Measurements from ENCODE around the gene APPL2. TPM values are rescaled to one million over a fixed set of nuclear protein-coding genes. Genes with fewer than 3 reads are reported as not detected.

APPL2 gene
- total RNA-seq (58.3 TPM), polyA plus RNA-seq (10 to 100 TPM; 11.4 to 16.6 (median 13.8) TPM)

- Histone ChIP-seq H3K27me3 (ENCODE audit: control insufficient read depth, insufficient read depth, low read length) (no peaks in the 10 kb centered on the region), H3K4me1 (ENCODE audit: control insufficient read depth, insufficient read depth, low read length, poor library complexity, severe bottlenecking) (peaks cover 34% of the 10 kb centered on the region), H3K4me3 (ENCODE audit: low read depth, low read length) (peak within 1 kb of the TSS; percentile 92), H3K9me3 (ENCODE audit: control insufficient read depth in 2 of 2, low read length in 2 of 2) (no peaks in the 10 kb centered on the region), H3K36me3 (ENCODE audit: control insufficient read depth, insufficient read depth, low read length) (peaks cover 7% of the 10 kb centered on the region), H3K27ac (ENCODE audit: insufficient read depth, low read length, poor library complexity, severe bottlenecking) (peak within 1 kb of the TSS; percentile 77)
- peak; percentile 66 to 90 (median 72) for DNase-seq
- Mint-ChIP-seq H3K27me3 (no peaks in the 10 kb centered on the region), H3K9me3 (no peaks in the 10 kb centered on the region), H3K36me3 (peaks cover 5% of the 10 kb centered on the region), H3K4me1 (peaks cover 24 to 47% (median 41%) of the 10 kb centered on the region in 4 donors), H3K4me3 (peak within 1 kb of the TSS; percentile 94 to 97 (median 96)), H3K27ac (peak within 1 kb of the TSS; percentile 91 to 96 (median 92))
- ATAC-seq (ENCODE audit: low read depth in 2 of 2): peak; percentile 85 to 87
These were observed at the start of gene APPL2 for GRCh38 chr12:105235732-105236476. TSS of gene APPL2 (minus strand) at chr12:105236174. CDS start at chr12:105236012, 162 bp downstream.

- Histone ChIP-seq H3K27ac (ENCODE audit: insufficient read depth, low read length, poor library complexity, severe bottlenecking) (no peak overlapping the region), H3K4me1 (ENCODE audit: control insufficient read depth, insufficient read depth, low read length, poor library complexity, severe bottlenecking) (no peaks in the 10 kb centered on the region), H3K9me3 (ENCODE audit: control insufficient read depth in 2 of 2, low read length in 2 of 2) (no peaks in the 10 kb centered on the region), H3K27me3 (ENCODE audit: control insufficient read depth, insufficient read depth, low read length) (peaks cover 35% of the 10 kb centered on the region), H3K4me3 (ENCODE audit: low read depth, low read length) (no peak overlapping the region), H3K36me3 (ENCODE audit: control insufficient read depth, insufficient read depth, low read length) (no peaks in the 10 kb centered on the region)
- Mint-ChIP-seq H3K4me1 (no peaks in the 10 kb centered on the region), H3K9me3 (peaks cover 0 to 7% (median 0%) of the 10 kb centered on the region in 7 donors), H3K4me3 (no peak overlapping the region), H3K36me3 (no peaks in the 10 kb centered on the region), H3K27ac (no peak overlapping the region), H3K27me3 (peaks cover 41% of the 10 kb centered on the region)
- ATAC-seq (ENCODE audit: low read depth in 2 of 2): no peak
- DNase-seq: no peak
These were observed 49.4 kb upstream of the APPL2 start for GRCh38 chr12:105285378-105285777.

GRCh38 chr12:105281694-105282049, 45.7 kb upstream of the APPL2 start:
- Mint-ChIP-seq H3K27me3 (peaks cover 38% of the 10 kb centered on the region), H3K27ac (no peak overlapping the region), H3K4me1 (peaks cover 0 to 3% (median 0%) of the 10 kb centered on the region in 4 donors), H3K36me3 (no peaks in the 10 kb centered on the region), H3K4me3 (no peak overlapping the region), H3K9me3 (peaks cover 0 to 7% (median 0%) of the 10 kb centered on the region in 7 donors)
- ATAC-seq (ENCODE audit: low read depth in 2 of 2) (no peak), DNase-seq (no peak)
- no peak overlapping the region for H3K4me3 ChIP-seq (ENCODE audit: low read depth, low read length)
- no peaks in the 10 kb centered on the region for H3K36me3 ChIP-seq (ENCODE audit: control insufficient read depth, insufficient read depth, low read length)
- no peaks in the 10 kb centered on the region for H3K4me1 ChIP-seq (ENCODE audit: control insufficient read depth, insufficient read depth, low read length, poor library complexity, severe bottlenecking)
- peaks cover 26% of the 10 kb centered on the region for H3K27me3 ChIP-seq (ENCODE audit: control insufficient read depth, insufficient read depth, low read length)
- no peak overlapping the region for H3K27ac ChIP-seq (ENCODE audit: insufficient read depth, low read length, poor library complexity, severe bottlenecking)
- no peaks in the 10 kb centered on the region for H3K9me3 ChIP-seq (ENCODE audit: control insufficient read depth in 2 of 2, low read length in 2 of 2)

- no peaks in the 10 kb centered on the region for H3K36me3 ChIP-seq (ENCODE audit: control insufficient read depth, insufficient read depth, low read length)
- Mint-ChIP-seq H3K4me1 (peaks cover 0 to 3% (median 0%) of the 10 kb centered on the region in 4 donors), H3K4me3 (no peak overlapping the region), H3K27ac (no peak overlapping the region), H3K9me3 (peaks cover 0 to 6% (median 0%) of the 10 kb centered on the region in 7 donors), H3K27me3 (peaks cover 35% of the 10 kb centered on the region), H3K36me3 (no peaks in the 10 kb centered on the region)
- no peak for ATAC-seq (ENCODE audit: low read depth in 2 of 2)
- H3K27ac ChIP-seq (ENCODE audit: insufficient read depth, low read length, poor library complexity, severe bottlenecking): no peak overlapping the region
- H3K4me1 ChIP-seq (ENCODE audit: control insufficient read depth, insufficient read depth, low read length, poor library complexity, severe bottlenecking): no peaks in the 10 kb centered on the region
- no peak for DNase-seq
- peaks cover 23% of the 10 kb centered on the region for H3K27me3 ChIP-seq (ENCODE audit: control insufficient read depth, insufficient read depth, low read length)
- no peaks in the 10 kb centered on the region for H3K9me3 ChIP-seq (ENCODE audit: control insufficient read depth in 2 of 2, low read length in 2 of 2)
- H3K4me3 ChIP-seq (ENCODE audit: low read depth, low read length): no peak overlapping the region
These were observed 45.2 kb upstream of the APPL2 start for GRCh38 chr12:105280966-105281693.

- Histone ChIP-seq H3K36me3 (ENCODE audit: control insufficient read depth, insufficient read depth, low read length) (no peaks in the 10 kb centered on the region), H3K4me3 (ENCODE audit: low read depth, low read length) (no peak overlapping the region), H3K27me3 (ENCODE audit: control insufficient read depth, insufficient read depth, low read length) (peaks cover 16% of the 10 kb centered on the region), H3K27ac (ENCODE audit: insufficient read depth, low read length, poor library complexity, severe bottlenecking) (no peak overlapping the region), H3K4me1 (ENCODE audit: control insufficient read depth, insufficient read depth, low read length, poor library complexity, severe bottlenecking) (no peaks in the 10 kb centered on the region), H3K9me3 (ENCODE audit: control insufficient read depth in 2 of 2, low read length in 2 of 2) (no peaks in the 10 kb centered on the region)
- no peak overlapping the region for H3K27ac Mint-ChIP-seq
- peaks cover 23% of the 10 kb centered on the region for H3K27me3 Mint-ChIP-seq
- DNase-seq (peak; percentile 3 to 71 (median 24)), ATAC-seq (ENCODE audit: low read depth in 2 of 2) (no peak)
- no peak overlapping the region for H3K4me3 Mint-ChIP-seq
- H3K4me1 Mint-ChIP-seq: peaks cover 0 to 3% (median 0%) of the 10 kb centered on the region in 4 donors
- peaks cover 0 to 5% (median 0%) of the 10 kb centered on the region in 7 donors for H3K9me3 Mint-ChIP-seq
- no peaks in the 10 kb centered on the region for H3K36me3 Mint-ChIP-seq
These were observed 43.6 kb upstream of the APPL2 start for GRCh38 chr12:105279460-105280056.

- Histone ChIP-seq H3K27ac (ENCODE audit: insufficient read depth, low read length, poor library complexity, severe bottlenecking) (no peak overlapping the region), H3K4me1 (ENCODE audit: control insufficient read depth, insufficient read depth, low read length, poor library complexity, severe bottlenecking) (no peaks in the 10 kb centered on the region), H3K4me3 (ENCODE audit: low read depth, low read length) (no peak overlapping the region), H3K27me3 (ENCODE audit: control insufficient read depth, insufficient read depth, low read length) (peaks cover 8% of the 10 kb centered on the region), H3K9me3 (ENCODE audit: control insufficient read depth in 2 of 2, low read length in 2 of 2) (no peaks in the 10 kb centered on the region), H3K36me3 (ENCODE audit: control insufficient read depth, insufficient read depth, low read length) (no peaks in the 10 kb centered on the region)
- peaks cover 0 to 3% (median 0%) of the 10 kb centered on the region in 4 donors for H3K4me1 Mint-ChIP-seq
- DNase-seq: no peak
- no peaks in the 10 kb centered on the region for H3K36me3 Mint-ChIP-seq
- no peaks in the 10 kb centered on the region for H3K9me3 Mint-ChIP-seq
- no peak overlapping the region for H3K27ac Mint-ChIP-seq
- no peak for ATAC-seq (ENCODE audit: low read depth in 2 of 2)
- H3K27me3 Mint-ChIP-seq: peaks cover 13% of the 10 kb centered on the region
- H3K4me3 Mint-ChIP-seq: no peak overlapping the region
These were observed 42.2 kb upstream of the APPL2 start for GRCh38 chr12:105278043-105278697.

GRCh38 chr12:105275997-105276733, 40.2 kb upstream of the APPL2 start:
- Mint-ChIP-seq H3K9me3 (peaks cover 0 to 1% (median 0%) of the 10 kb centered on the region in 7 donors), H3K27me3 (peaks cover 13% of the 10 kb centered on the region), H3K27ac (peak overlapping the region in 1 of 3 donors; percentile 16), H3K4me3 (no peak overlapping the region), H3K36me3 (no peaks in the 10 kb centered on the region), H3K4me1 (peaks cover 0 to 3% (median 0%) of the 10 kb centered on the region in 4 donors)
- Histone ChIP-seq H3K4me3 (ENCODE audit: low read depth, low read length) (no peak overlapping the region), H3K9me3 (ENCODE audit: control insufficient read depth in 2 of 2, low read length in 2 of 2) (no peaks in the 10 kb centered on the region), H3K36me3 (ENCODE audit: control insufficient read depth, insufficient read depth, low read length) (no peaks in the 10 kb centered on the region), H3K27me3 (ENCODE audit: control insufficient read depth, insufficient read depth, low read length) (peaks cover 2% of the 10 kb centered on the region), H3K4me1 (ENCODE audit: control insufficient read depth, insufficient read depth, low read length, poor library complexity, severe bottlenecking) (no peaks in the 10 kb centered on the region), H3K27ac (ENCODE audit: insufficient read depth, low read length, poor library complexity, severe bottlenecking) (no peak overlapping the region)
- DNase-seq (no peak), ATAC-seq (ENCODE audit: low read depth in 2 of 2) (no peak)

All from CD4-positive, CD25-positive, alpha-beta regulatory T cell (primary cell).